Tibial nerve (tissue), 3 donors: Measurements from ENCODE around the gene GTF2F2.

ENCODE experiments used
- CTCF ChIP-seq, 5 experiments: fragments of 200-600 bp in 3 of 5; fragments of 450-650 bp in 2 of 5; sonication (generic) in 3 of 5; IDR thresholded peaks; one replicate each; pipeline ENCODE4 v1.5.1; 2016 to 2019; ENCODE audit warnings: antibody characterized with exemption in 5 of 5, mild to moderate bottlenecking in 3 of 5, moderate library complexity in 2 of 5
- POLR2A ChIP-seq, 2 donors: fragments of 450-650 bp; IDR thresholded peaks; one replicate each; pipeline ENCODE4 v1.6.1; 2017; ENCODE audit warnings: antibody characterized with exemption in 2 of 2, mild to moderate bottlenecking in 2 of 2, moderate library complexity in 2 of 2

GRCh38 chr13:45222516-45222915 lies 102.2 kb downstream of the GTF2F2 start:
- TF ChIP-seq CTCF (IDR thresholded peaks at IDR 0.05) (no peak), POLR2A (IDR thresholded peaks at IDR 0.05) (no peak)
